GM18907 (cell line): ENCODE data around the gene ATRIP.

Experiments
- ATAC-seq: cut with Tn5 transposase; IDR thresholded peaks from one replicate; pipeline ENCODE4 v1.9.1; 2021; ENCODE audit warnings: mild to moderate bottlenecking, moderate library complexity; ENCODE audit not compliant: unreplicated experiment

Gene ATRIP

GRCh38 chr3:48501196-48501595, 54.7 kb downstream of the ATRIP start:
- no peak for ATAC-seq

DNA sequence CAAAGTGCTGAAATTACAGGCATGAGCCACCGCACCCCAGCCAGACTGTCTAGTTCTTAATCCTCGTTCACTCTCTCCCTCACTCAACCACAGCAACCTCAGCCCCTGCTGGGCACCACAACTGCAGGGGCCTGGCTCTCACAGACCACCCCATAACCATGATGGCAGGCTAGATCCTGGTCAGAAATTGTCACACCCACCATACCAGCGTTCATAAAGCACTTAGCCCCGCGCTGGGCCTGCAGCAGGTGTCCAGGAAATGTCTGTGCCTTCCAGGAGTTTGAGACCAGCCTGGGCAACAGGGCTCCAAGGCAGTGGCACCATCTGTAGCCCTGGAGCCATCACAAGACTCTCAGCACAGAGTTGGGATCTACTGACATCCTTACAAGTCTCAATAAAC, 55.6 kb downstream of the ATRIP start:
- ATAC-seq = no peak

- no peak for ATAC-seq
These were observed 56.2 kb downstream of the ATRIP start for GRCh38 chr3:48502728-48503168.

DNA sequence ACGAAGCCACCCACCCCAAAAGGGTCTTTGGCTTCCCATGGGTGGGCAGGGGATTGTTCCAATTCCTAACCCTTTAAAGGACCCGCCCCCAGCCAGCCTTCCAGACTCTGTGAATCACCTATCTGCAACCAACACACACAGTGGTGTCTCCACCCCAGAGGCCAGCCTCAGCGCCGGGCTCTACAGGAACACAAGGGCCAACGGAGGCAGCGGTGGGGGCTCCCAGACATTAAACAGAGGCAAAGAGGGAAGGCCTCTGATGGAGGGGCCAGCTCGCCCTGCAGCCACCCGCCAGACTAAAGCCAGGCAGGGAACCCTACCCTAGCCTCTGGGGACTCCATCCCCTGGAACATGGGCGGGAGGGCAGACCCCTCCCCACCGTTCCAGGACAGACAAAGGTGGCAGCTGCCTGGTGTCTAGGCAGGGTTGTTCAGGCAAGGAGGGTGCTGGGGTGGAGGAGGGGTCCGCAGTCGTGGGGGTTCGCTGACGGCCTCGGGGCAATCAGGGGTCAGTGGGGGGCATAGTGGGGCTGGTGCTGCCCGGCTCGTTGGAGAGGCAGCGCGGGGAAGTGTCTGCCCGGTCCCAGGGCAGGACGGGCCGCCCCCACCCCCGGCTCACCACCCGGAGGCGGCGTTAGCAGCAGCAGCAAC, 57.0 kb downstream of the ATRIP start:
- no peak for ATAC-seq

DNA sequence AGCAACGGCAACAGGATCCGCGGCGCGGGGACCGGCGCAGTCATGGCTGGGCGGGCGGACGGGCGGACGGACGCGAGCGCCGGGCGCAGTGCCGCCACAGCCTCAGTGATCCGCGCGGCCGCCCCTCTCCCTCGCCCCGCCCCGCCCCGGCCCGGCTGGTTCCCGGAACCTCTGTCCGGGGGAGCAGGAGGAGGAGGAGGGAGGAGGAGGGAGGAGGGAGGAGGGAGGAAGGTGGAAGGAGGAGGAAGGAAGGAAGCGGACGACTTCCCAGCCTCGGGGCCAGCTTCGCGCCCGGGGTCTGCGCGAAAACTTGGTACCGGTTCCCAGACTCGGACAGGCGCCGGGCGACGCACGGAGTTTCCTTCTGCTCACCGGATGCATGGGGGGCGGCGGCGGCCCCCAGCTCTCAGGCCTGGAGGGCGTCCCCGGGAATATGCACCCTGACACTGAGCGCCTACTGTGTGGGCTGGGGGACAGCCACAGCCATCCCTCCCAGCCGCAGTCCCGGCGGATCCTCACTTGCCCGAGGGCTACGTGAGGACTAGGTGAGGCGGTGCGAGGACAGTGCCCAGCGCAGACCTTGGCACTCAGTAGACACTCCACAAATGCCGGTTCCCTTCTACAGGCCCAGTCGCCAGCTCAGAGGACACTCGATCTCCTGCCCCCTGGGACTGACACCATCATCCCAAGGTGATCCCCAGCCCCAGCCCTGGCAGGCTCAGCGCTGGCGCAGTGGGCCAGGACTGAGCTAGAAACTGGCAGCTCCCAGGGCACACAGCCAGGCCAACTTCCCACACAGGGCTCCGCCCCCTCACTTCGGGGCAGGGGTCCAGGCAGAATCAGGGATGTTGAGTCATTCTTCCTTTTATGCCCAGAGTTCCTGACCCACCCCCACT, 57.8 kb downstream of the ATRIP start, which contains the start of gene SHISA5:
SHISA5 (minus strand) TSS at position 124 of the 896 bp plus-strand sequence; CDS start at position 44, 80 bp downstream.
- no peak for ATAC-seq

DNA sequence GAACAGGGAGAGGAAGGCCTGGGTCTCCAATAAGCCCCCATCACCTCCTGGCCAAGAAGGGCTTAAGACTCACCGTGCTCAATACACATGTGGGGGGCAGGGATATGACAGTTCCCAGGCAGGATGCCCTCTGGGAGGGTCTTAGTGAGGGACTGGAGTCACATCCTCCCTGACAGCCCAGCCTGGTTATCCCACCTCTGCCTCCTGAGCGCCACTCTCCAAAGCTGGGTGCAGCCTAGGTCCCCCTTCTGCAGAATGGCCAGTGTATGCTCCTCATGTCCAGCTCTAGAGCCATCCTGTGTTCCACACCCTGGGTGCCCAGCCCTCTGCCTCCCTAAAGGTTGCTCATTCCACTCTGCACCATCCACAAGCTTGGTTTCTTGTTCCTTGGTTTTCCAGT, 58.6 kb downstream of the ATRIP start:
- ATAC-seq = no peak

- ATAC-seq = no peak
These were observed 59.5 kb downstream of the ATRIP start for GRCh38 chr3:48505968-48506504.

- peak; percentile 71 for ATAC-seq
These were observed 60.9 kb downstream of the ATRIP start for GRCh38 chr3:48507256-48508061.

GRCh38 chr3:48511551-48511950, 65.0 kb downstream of the ATRIP start:
- no peak for ATAC-seq

GRCh38 chr3:48514431-48515227, 68.1 kb downstream of the ATRIP start:
- ATAC-seq = no peak
